ENCODE data around the gene SUCO.
"Not testable (repeated sequence)": the region's sequence is repeated elsewhere in the genome, so short reads cannot be mapped to it uniquely, and the experiment has no call there.

The SUCO gene

GRCh38 chr1:172532700-172533512 is at the start of gene SUCO:
SUCO (plus strand) TSS chr1:172533150; CDS start chr1:172533436, 286 bp downstream.
- peak; percentile 97 for DNase-seq

GRCh38 chr1:172483448-172483847 is 49.5 kb upstream of the SUCO start:
- DNase-seq, result no peak

- no peak for DNase-seq
Observed at GRCh38 chr1:172484252-172484651, 48.7 kb upstream of the SUCO start.

- no peak for DNase-seq
Observed at GRCh38 chr1:172485626-172486025, 47.3 kb upstream of the SUCO start.

GRCh38 chr1:172486805-172487454 is 46.0 kb upstream of the SUCO start:
- no peak for DNase-seq

GRCh38 chr1:172487550-172487949 is 45.4 kb upstream of the SUCO start:
- no peak for DNase-seq

GRCh38 chr1:172488393-172488792 is 44.6 kb upstream of the SUCO start:
- no peak for DNase-seq

- DNase-seq, result no peak
Observed at GRCh38 chr1:172489847-172490246, 43.1 kb upstream of the SUCO start.

GRCh38 chr1:172492421-172492820 is 40.5 kb upstream of the SUCO start:
- no peak for DNase-seq

- no peak for DNase-seq
Observed at GRCh38 chr1:172494166-172494565, 38.8 kb upstream of the SUCO start.

GRCh38 chr1:172496127-172496526 is 36.8 kb upstream of the SUCO start:
- not testable (repeated sequence) for DNase-seq

GRCh38 chr1:172496678-172497077 is 36.3 kb upstream of the SUCO start:
- no peak for DNase-seq

- DNase-seq, result no peak
Observed at GRCh38 chr1:172497230-172497629, 35.7 kb upstream of the SUCO start.

GRCh38 chr1:172498857-172499256 is 34.1 kb upstream of the SUCO start:
- DNase-seq, result no peak

GRCh38 chr1:172499636-172500141 is 33.3 kb upstream of the SUCO start:
- DNase-seq, result no peak

- no peak for DNase-seq
Observed at GRCh38 chr1:172500207-172500606, 32.7 kb upstream of the SUCO start.

GRCh38 chr1:172507741-172508140 is 25.2 kb upstream of the SUCO start:
- no peak for DNase-seq

- no peak for DNase-seq
Observed at GRCh38 chr1:172510479-172510878, 22.5 kb upstream of the SUCO start.

- no peak for DNase-seq
Observed at GRCh38 chr1:172512591-172512990, 20.4 kb upstream of the SUCO start.

GRCh38 chr1:172513479-172513878 is 19.5 kb upstream of the SUCO start:
- DNase-seq, result no peak

GRCh38 chr1:172514108-172514507 is 18.8 kb upstream of the SUCO start:
- DNase-seq, result no peak

- DNase-seq, result no peak
Observed at GRCh38 chr1:172515436-172515835, 17.5 kb upstream of the SUCO start.

- DNase-seq, result no peak
Observed at GRCh38 chr1:172515927-172516326, 17.0 kb upstream of the SUCO start.

- DNase-seq, result no peak
Observed at GRCh38 chr1:172517081-172517480, 15.9 kb upstream of the SUCO start.

Data from SIG-M5 (cell line).